GM23338 (cell line): ENCODE data around the gene RPS6KA4.

Experiments used
- CREB1 ChIP-seq: fragments of 250-450 bp; sonication (Bioruptor Pico); IDR thresholded peaks from 2 replicates; pipeline ENCODE4 v1.5.0; 2020; ENCODE audit warnings: low read depth, mild to moderate bottlenecking, moderate library complexity
- EZH2 ChIP-seq: fragments of 200-600 bp; sonication (generic); IDR thresholded peaks from one replicate; pipeline ENCODE4 v1.8.0; 2017; ENCODE audit warnings: antibody characterized with exemption, mild to moderate bottlenecking, low read depth; ENCODE audit not compliant: unreplicated experiment
- EZH2phosphoT487 ChIP-seq: fragments of 200-600 bp; sonication (generic); IDR thresholded peaks from one replicate; pipeline ENCODE4 v1.8.1; 2018; ENCODE audit warnings: antibody characterized with exemption; ENCODE audit not compliant: unreplicated experiment
- POLR2AphosphoS5 ChIP-seq: IDR thresholded peaks from 2 replicates; pipeline ENCODE4 v1.6.1; 2016; ENCODE audit warnings: antibody characterized with exemption, low read depth
- ZNF331 ChIP-seq: fragments of 250-450 bp; sonication (Bioruptor Pico); IDR thresholded peaks from 2 replicates; pipeline ENCODE4 v1.5.0; 2020; ENCODE audit warnings: low read depth, mild to moderate bottlenecking, moderate library complexity
- TF ChIP-seq, protein P1 (sequence below), 2 experiments: fragments of 200-600 bp in 1 of 2; sonication (generic) in 1 of 2; conservative IDR thresholded peaks; 2 replicates each; pipeline versions ENCODE4 v1.5.1 to v1.6.1; 2016 to 2017; ENCODE audit warnings: antibody characterized with exemption in 2 of 2, low read depth in 2 of 2, mild to moderate bottlenecking in 2 of 2, moderate library complexity in 1 of 2
- TF ChIP-seq, protein P2 (sequence below): IDR thresholded peaks from 2 replicates; pipeline ENCODE4 v1.6.1; 2016; ENCODE audit warnings: antibody characterized with exemption
- TF ChIP-seq, protein P3 (sequence below): IDR thresholded peaks from one replicate; pipeline ENCODE4 v1.6.1; 2018; ENCODE audit warnings: antibody characterized with exemption; ENCODE audit not compliant: unreplicated experiment

DNA sequence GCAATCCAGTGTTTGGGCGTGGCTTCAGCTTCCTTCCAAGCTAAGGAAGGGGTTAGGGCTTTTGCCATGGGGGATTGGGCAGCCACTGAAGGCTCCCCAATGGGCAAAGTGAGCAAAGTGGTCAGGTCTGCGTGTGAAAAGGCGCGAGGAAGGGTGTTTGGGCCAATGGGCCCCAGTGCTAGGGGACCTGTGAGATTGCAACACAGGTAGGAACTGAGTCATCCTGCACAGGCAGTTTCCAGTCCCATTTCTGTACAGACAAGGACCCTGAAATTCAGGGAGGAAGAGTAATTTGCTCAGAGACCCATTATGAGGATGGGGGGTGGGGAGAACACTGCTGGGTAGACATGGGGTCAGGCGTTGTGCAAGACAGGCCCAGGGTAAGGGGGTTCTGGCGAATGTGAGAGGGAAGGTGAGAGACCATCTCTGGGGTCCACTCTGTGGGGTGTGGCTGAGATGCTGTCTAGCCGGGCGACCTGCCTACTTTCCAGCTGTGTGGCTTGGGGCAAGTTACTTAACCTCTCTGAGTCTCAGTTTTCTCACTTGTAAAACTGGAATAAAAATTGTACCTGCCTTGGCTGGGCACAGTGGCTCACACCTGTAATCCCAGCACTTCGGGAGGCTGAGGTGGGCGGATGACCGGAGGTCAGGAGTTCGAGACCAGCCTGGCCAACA, 11.6 kb upstream of the RPS6KA4 start:
- no peak for TF ChIP-seq POLR2AphosphoS5
- TF ChIP-seq, protein P1, sequence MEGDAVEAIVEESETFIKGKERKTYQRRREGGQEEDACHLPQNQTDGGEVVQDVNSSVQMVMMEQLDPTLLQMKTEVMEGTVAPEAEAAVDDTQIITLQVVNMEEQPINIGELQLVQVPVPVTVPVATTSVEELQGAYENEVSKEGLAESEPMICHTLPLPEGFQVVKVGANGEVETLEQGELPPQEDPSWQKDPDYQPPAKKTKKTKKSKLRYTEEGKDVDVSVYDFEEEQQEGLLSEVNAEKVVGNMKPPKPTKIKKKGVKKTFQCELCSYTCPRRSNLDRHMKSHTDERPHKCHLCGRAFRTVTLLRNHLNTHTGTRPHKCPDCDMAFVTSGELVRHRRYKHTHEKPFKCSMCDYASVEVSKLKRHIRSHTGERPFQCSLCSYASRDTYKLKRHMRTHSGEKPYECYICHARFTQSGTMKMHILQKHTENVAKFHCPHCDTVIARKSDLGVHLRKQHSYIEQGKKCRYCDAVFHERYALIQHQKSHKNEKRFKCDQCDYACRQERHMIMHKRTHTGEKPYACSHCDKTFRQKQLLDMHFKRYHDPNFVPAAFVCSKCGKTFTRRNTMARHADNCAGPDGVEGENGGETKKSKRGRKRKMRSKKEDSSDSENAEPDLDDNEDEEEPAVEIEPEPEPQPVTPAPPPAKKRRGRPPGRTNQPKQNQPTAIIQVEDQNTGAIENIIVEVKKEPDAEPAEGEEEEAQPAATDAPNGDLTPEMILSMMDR (conservative IDR thresholded peaks at IDR 0.05; ENCODE audit: low read depth in 2 of 2) = no peak
- TF ChIP-seq CREB1 (CRISPR knock-in tag) = no peak
- TF ChIP-seq, protein P2, sequence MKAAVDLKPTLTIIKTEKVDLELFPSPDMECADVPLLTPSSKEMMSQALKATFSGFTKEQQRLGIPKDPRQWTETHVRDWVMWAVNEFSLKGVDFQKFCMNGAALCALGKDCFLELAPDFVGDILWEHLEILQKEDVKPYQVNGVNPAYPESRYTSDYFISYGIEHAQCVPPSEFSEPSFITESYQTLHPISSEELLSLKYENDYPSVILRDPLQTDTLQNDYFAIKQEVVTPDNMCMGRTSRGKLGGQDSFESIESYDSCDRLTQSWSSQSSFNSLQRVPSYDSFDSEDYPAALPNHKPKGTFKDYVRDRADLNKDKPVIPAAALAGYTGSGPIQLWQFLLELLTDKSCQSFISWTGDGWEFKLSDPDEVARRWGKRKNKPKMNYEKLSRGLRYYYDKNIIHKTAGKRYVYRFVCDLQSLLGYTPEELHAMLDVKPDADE = no peak
- TF ChIP-seq EZH2 = no peak
- TF ChIP-seq, protein P3, sequence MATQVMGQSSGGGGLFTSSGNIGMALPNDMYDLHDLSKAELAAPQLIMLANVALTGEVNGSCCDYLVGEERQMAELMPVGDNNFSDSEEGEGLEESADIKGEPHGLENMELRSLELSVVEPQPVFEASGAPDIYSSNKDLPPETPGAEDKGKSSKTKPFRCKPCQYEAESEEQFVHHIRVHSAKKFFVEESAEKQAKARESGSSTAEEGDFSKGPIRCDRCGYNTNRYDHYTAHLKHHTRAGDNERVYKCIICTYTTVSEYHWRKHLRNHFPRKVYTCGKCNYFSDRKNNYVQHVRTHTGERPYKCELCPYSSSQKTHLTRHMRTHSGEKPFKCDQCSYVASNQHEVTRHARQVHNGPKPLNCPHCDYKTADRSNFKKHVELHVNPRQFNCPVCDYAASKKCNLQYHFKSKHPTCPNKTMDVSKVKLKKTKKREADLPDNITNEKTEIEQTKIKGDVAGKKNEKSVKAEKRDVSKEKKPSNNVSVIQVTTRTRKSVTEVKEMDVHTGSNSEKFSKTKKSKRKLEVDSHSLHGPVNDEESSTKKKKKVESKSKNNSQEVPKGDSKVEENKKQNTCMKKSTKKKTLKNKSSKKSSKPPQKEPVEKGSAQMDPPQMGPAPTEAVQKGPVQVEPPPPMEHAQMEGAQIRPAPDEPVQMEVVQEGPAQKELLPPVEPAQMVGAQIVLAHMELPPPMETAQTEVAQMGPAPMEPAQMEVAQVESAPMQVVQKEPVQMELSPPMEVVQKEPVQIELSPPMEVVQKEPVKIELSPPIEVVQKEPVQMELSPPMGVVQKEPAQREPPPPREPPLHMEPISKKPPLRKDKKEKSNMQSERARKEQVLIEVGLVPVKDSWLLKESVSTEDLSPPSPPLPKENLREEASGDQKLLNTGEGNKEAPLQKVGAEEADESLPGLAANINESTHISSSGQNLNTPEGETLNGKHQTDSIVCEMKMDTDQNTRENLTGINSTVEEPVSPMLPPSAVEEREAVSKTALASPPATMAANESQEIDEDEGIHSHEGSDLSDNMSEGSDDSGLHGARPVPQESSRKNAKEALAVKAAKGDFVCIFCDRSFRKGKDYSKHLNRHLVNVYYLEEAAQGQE = no peak
- TF ChIP-seq EZH2phosphoT487 = no peak
- TF ChIP-seq ZNF331 = no peak
